OCI-LY1 (cell line): Measurements from ENCODE around the gene ZMYND15.

Source experiments
- H2AFZ ChIP-seq: fragments of 200-600 bp; sonication (generic), shearing (Covaris generic); 2 replicates; pipeline ENCODE4 v1.6.0; 2014; ENCODE audit warnings: antibody characterized with exemption, mild to moderate bottlenecking, low read length
- H3F3A ChIP-seq: fragments of 200-600 bp; sonication (generic), shearing (Covaris generic); 2 replicates; pipeline ENCODE4 v1.6.0; 2014; ENCODE audit warnings: mild to moderate bottlenecking, antibody characterized with exemption, low read length, moderate library complexity; ENCODE audit not compliant: insufficient read depth
- H3K27ac ChIP-seq: fragments of 200-600 bp; sonication (generic); 2 replicates; pipeline ENCODE4 v1.5.1; 2014; ENCODE audit warnings: low read length, mixed run types, mild to moderate bottlenecking, low read depth; ENCODE audit not compliant: poor library complexity, severe bottlenecking
- H3K27me3 ChIP-seq: fragments of 200-600 bp; sonication (generic); 2 replicates; pipeline ENCODE4 v1.6.0; 2014; ENCODE audit warnings: antibody characterized with exemption, mild to moderate bottlenecking, low read length, moderate library complexity; ENCODE audit not compliant: insufficient read depth
- H3K36me3 ChIP-seq: fragments of 200-600 bp; sonication (generic); 2 replicates; pipeline ENCODE4 v1.6.1; 2014; ENCODE audit warnings: mild to moderate bottlenecking, antibody characterized with exemption, low read length, moderate library complexity, mixed read lengths; ENCODE audit not compliant: insufficient read depth
- H3K4me1 ChIP-seq: fragments of 200-600 bp; sonication (generic); 2 replicates; pipeline ENCODE4 v1.5.1; 2014; ENCODE audit warnings: mild to moderate bottlenecking, low read length, moderate library complexity; ENCODE audit not compliant: insufficient read depth, severe bottlenecking
- H3K4me2 ChIP-seq: fragments of 200-600 bp; sonication (generic), shearing (Covaris generic); 2 replicates; pipeline ENCODE4 v1.6.1; 2014; ENCODE audit warnings: low read length
- H3K4me3 ChIP-seq: fragments of 200-600 bp; sonication (generic); 2 replicates; pipeline ENCODE4 v1.5.1; 2014; ENCODE audit warnings: low read length, low read depth, mild to moderate bottlenecking, mixed read lengths; ENCODE audit not compliant: poor library complexity, severe bottlenecking
- H3K79me2 ChIP-seq: fragments of 200-600 bp; shearing (Covaris generic); 2 replicates; pipeline ENCODE4 v1.6.1; 2016; ENCODE audit warnings: mixed run types, low read length, mixed read lengths; ENCODE audit not compliant: insufficient read depth
- H3K9ac ChIP-seq: fragments of 200-600 bp; sonication (generic), shearing (Covaris generic); 2 replicates; pipeline ENCODE4 v1.6.1; 2014; ENCODE audit warnings: mild to moderate bottlenecking, low read length, mixed read lengths
- H3K9me2 ChIP-seq: fragments of 200-600 bp; sonication (generic), shearing (Covaris generic); 2 replicates; pipeline ENCODE4 v1.6.1; 2014; ENCODE audit warnings: low read depth, mild to moderate bottlenecking, low read length, mixed read lengths
- H3K9me3 ChIP-seq: fragments of 200-600 bp; shearing (Covaris generic); 2 replicates; pipeline ENCODE4 v1.6.1; 2014; ENCODE audit warnings: low read length, mixed read lengths
- H4K20me1 ChIP-seq: fragments of 200-600 bp; sonication (generic), shearing (Covaris generic); 2 replicates; pipeline ENCODE4 v1.6.0; 2016; ENCODE audit warnings: mild to moderate bottlenecking, low read length; ENCODE audit not compliant: insufficient read depth
- CTCF ChIP-seq: fragments of 200-600 bp; sonication (generic), shearing (Covaris generic); IDR thresholded peaks from 2 replicates; pipeline ENCODE4 v1.5.1; 2017; ENCODE audit warnings: mild to moderate bottlenecking, antibody characterized with exemption, low read length, moderate library complexity, mixed read lengths
- EZH2 ChIP-seq: fragments of 200-600 bp; sonication (generic), shearing (Covaris generic); IDR thresholded peaks from 2 replicates; pipeline ENCODE4 v1.8.0; 2017; ENCODE audit warnings: borderline replicate concordance, mixed run types, mild to moderate bottlenecking, antibody characterized with exemption, low read length, moderate library complexity, mixed read lengths

The ZMYND15 gene

GRCh38 chr17:4706121-4706520 is 33.5 kb upstream of the ZMYND15 start:
- H3K4me2 ChIP-seq: no peak overlapping the region
- H3K79me2 ChIP-seq: peaks cover 25% of the 10 kb centered on the region

GRCh38 chr17:4708436-4708835 is 31.2 kb upstream of the ZMYND15 start:
- peaks cover 30% of the 10 kb centered on the region for H3K4me1 ChIP-seq
- H3K27me3 ChIP-seq: no peaks in the 10 kb centered on the region
- H2AFZ ChIP-seq: no peak overlapping the region
- H3K79me2 ChIP-seq: peaks cover 3% of the 10 kb centered on the region
- H3K9me2 ChIP-seq: no peaks in the 10 kb centered on the region
- H3K27ac ChIP-seq: no peak overlapping the region
- no peaks in the 10 kb centered on the region for H4K20me1 ChIP-seq
- no peak overlapping the region for H3K9ac ChIP-seq
- TF ChIP-seq CTCF: no peak
- TF ChIP-seq EZH2: no peak
- H3K9me3 ChIP-seq: no peaks in the 10 kb centered on the region
- H3K4me2 ChIP-seq: no peak overlapping the region
- no peaks in the 10 kb centered on the region for H3K36me3 ChIP-seq
- no peak overlapping the region for H3K4me3 ChIP-seq
- no peaks in the 10 kb centered on the region for H3F3A ChIP-seq

More at GRCh38 chr17:4706121-4706520, 33.5 kb upstream of the ZMYND15 start:
- no peaks in the 10 kb centered on the region for H3K9me2 ChIP-seq
- no peak overlapping the region for H3K27ac ChIP-seq
- no peak for TF ChIP-seq CTCF
- no peak for TF ChIP-seq EZH2
- no peaks in the 10 kb centered on the region for H3F3A ChIP-seq
- H3K27me3 ChIP-seq: no peaks in the 10 kb centered on the region
- H3K36me3 ChIP-seq: no peaks in the 10 kb centered on the region
- no peak overlapping the region for H3K4me3 ChIP-seq
- H4K20me1 ChIP-seq: no peaks in the 10 kb centered on the region
- peaks cover 38% of the 10 kb centered on the region for H3K4me1 ChIP-seq
- no peak overlapping the region for H3K9ac ChIP-seq
- no peak overlapping the region for H2AFZ ChIP-seq
- no peaks in the 10 kb centered on the region for H3K9me3 ChIP-seq

- H3K4me3 ChIP-seq: peak within 1 kb of the TSS; percentile 82
- TF ChIP-seq CTCF (peak; percentile 61; the same call in 1 of the 2 replicates), EZH2 (no peak)
- H3K9me3 ChIP-seq: no peaks in the 10 kb centered on the region
- peak within 1 kb of the TSS; percentile 97 for H3K4me2 ChIP-seq
- H3K9me2 ChIP-seq: no peaks in the 10 kb centered on the region
- H3F3A ChIP-seq: no peaks in the 10 kb centered on the region
- no peaks in the 10 kb centered on the region for H3K79me2 ChIP-seq
- H3K4me1 ChIP-seq: peaks cover 37% of the 10 kb centered on the region
- H3K27ac ChIP-seq: peak within 1 kb of the TSS; percentile 80
- no peaks in the 10 kb centered on the region for H3K27me3 ChIP-seq
- no peaks in the 10 kb centered on the region for H3K36me3 ChIP-seq
- no peak within 1 kb of the TSS for H2AFZ ChIP-seq
- H4K20me1 ChIP-seq: no peaks in the 10 kb centered on the region
- peak within 1 kb of the TSS; percentile 77 for H3K9ac ChIP-seq
Observed at GRCh38 chr17:4709794-4710692, 29.6 kb upstream of the ZMYND15 start, which contains the start of gene ARRB2. ARRB2 (plus strand) TSS chr17:4710632; CDS start chr17:4710722, 90 bp downstream.
